ENCODE results near the gene DPP10. TPM values are rescaled to one million over a fixed set of nuclear protein-coding genes. Genes with fewer than 3 reads are reported as not detected.

DPP10 gene
- total RNA-seq, 1 experiment from 2014 or later: not detected

- intact Hi-C loops (cut with micrococcal nuclease): no loop called here
- no peak for DNase-seq
Measured at GRCh38 chr2:115248066-115248465, 805.6 kb downstream of the DPP10 start.

GRCh38 chr2:115277366-115277765 lies 834.9 kb downstream of the DPP10 start:
- no peaks in the 10 kb centered on the region for H3K9me2 ChIP-seq (replicated peaks; ENCODE audit: low read length)
- H3K27ac ChIP-seq (ENCODE audit: low read length): no peak overlapping the region
- TF ChIP-seq EZH2 (IDR thresholded peaks at IDR 0.05; ENCODE audit: low read length, unreplicated experiment) (no peak), EZH2phosphoT487 (IDR thresholded peaks at IDR 0.05; ENCODE audit: borderline replicate concordance, low read length) (no peak), CTCF (conservative IDR thresholded peaks at IDR 0.05; ENCODE audit: low read depth, low read length) (no peak)
- ATAC-seq (no peak), DNase-seq (no peak)
- intact Hi-C loops (cut with micrococcal nuclease): no loop called here
- CTCF ChIA-PET: no interaction called here
- no peaks in the 10 kb centered on the region for H3F3A ChIP-seq (ENCODE audit: low read length, unreplicated experiment)
- H3K79me2 ChIP-seq (ENCODE audit: low read length): no peaks in the 10 kb centered on the region
- no peaks in the 10 kb centered on the region for H4K20me1 ChIP-seq (ENCODE audit: low read length)
- no peaks in the 10 kb centered on the region for H3K27me3 ChIP-seq (ENCODE audit: low read length)
- no peak overlapping the region for H3K9ac ChIP-seq (ENCODE audit: low read length)
- H2AFZ ChIP-seq (ENCODE audit: low read length): no peak overlapping the region
- BruUV-seq (replicated peaks): no TSS peak
- no peak overlapping the region for H3K4me2 ChIP-seq (ENCODE audit: low read length)
- no peaks in the 10 kb centered on the region for H3K36me3 ChIP-seq (ENCODE audit: low read depth, low read length)
- H3K4me3 ChIP-seq (ENCODE audit: low read length): no peak overlapping the region
- H3K9me3 ChIP-seq (ENCODE audit: low read length): no peaks in the 10 kb centered on the region
- POLR2A ChIA-PET (ENCODE audit: unreplicated experiment): no interaction called here
- no peaks in the 10 kb centered on the region for H3K4me1 ChIP-seq (ENCODE audit: insufficient read depth, low read length)

More at GRCh38 chr2:115248066-115248465, 805.6 kb downstream of the DPP10 start:
- no peak for ATAC-seq
- CTCF ChIA-PET: no interaction called here
- Histone ChIP-seq H3K4me2 (ENCODE audit: low read length) (no peak overlapping the region), H3K4me1 (ENCODE audit: insufficient read depth, low read length) (no peaks in the 10 kb centered on the region), H3K36me3 (ENCODE audit: low read depth, low read length) (no peaks in the 10 kb centered on the region), H3K27ac (ENCODE audit: low read length) (no peak overlapping the region), H4K20me1 (ENCODE audit: low read length) (no peaks in the 10 kb centered on the region), H3F3A (ENCODE audit: low read length, unreplicated experiment) (no peaks in the 10 kb centered on the region), H3K79me2 (ENCODE audit: low read length) (no peaks in the 10 kb centered on the region), H3K27me3 (ENCODE audit: low read length) (no peaks in the 10 kb centered on the region), H3K9me3 (ENCODE audit: low read length) (no peaks in the 10 kb centered on the region), H2AFZ (ENCODE audit: low read length) (no peak overlapping the region), H3K9me2 (replicated peaks; ENCODE audit: low read length) (no peaks in the 10 kb centered on the region), H3K4me3 (ENCODE audit: low read length) (no peak overlapping the region), H3K9ac (ENCODE audit: low read length) (no peak overlapping the region)
- TF ChIP-seq EZH2phosphoT487 (IDR thresholded peaks at IDR 0.05; ENCODE audit: borderline replicate concordance, low read length) (no peak), EZH2 (IDR thresholded peaks at IDR 0.05; ENCODE audit: low read length, unreplicated experiment) (no peak), CTCF (conservative IDR thresholded peaks at IDR 0.05; ENCODE audit: low read depth, low read length) (no peak)
- no TSS peak for BruUV-seq (replicated peaks)
- POLR2A ChIA-PET (ENCODE audit: unreplicated experiment): no interaction called here

- TF ChIP-seq EZH2 (IDR thresholded peaks at IDR 0.05; ENCODE audit: low read length, unreplicated experiment) (no peak), CTCF (conservative IDR thresholded peaks at IDR 0.05; ENCODE audit: low read depth, low read length) (no peak), EZH2phosphoT487 (IDR thresholded peaks at IDR 0.05; ENCODE audit: borderline replicate concordance, low read length) (no peak)
- Histone ChIP-seq H4K20me1 (ENCODE audit: low read length) (no peaks in the 10 kb centered on the region), H3F3A (ENCODE audit: low read length, unreplicated experiment) (no peaks in the 10 kb centered on the region), H3K79me2 (ENCODE audit: low read length) (no peaks in the 10 kb centered on the region), H3K9me2 (replicated peaks; ENCODE audit: low read length) (no peaks in the 10 kb centered on the region), H3K4me2 (ENCODE audit: low read length) (no peak overlapping the region), H3K4me1 (ENCODE audit: insufficient read depth, low read length) (no peaks in the 10 kb centered on the region), H3K27me3 (ENCODE audit: low read length) (no peaks in the 10 kb centered on the region), H3K36me3 (ENCODE audit: low read depth, low read length) (no peaks in the 10 kb centered on the region), H3K9me3 (ENCODE audit: low read length) (no peaks in the 10 kb centered on the region), H3K4me3 (ENCODE audit: low read length) (no peak overlapping the region), H3K27ac (ENCODE audit: low read length) (no peak overlapping the region), H2AFZ (ENCODE audit: low read length) (no peak overlapping the region), H3K9ac (ENCODE audit: low read length) (no peak overlapping the region)
- ChIA-PET CTCF (no interaction called here), POLR2A (ENCODE audit: unreplicated experiment) (no interaction called here)
- BruUV-seq (replicated peaks): no TSS peak
- ATAC-seq (no peak), DNase-seq (no peak)
- intact Hi-C loops (cut with micrococcal nuclease): no loop called here
Measured at GRCh38 chr2:115285416-115285815, 843.0 kb downstream of the DPP10 start.

All from PC-3 (cell line).